WTC11 (cell line): ENCODE measurements around the gene ETS1. TPM values are rescaled to one million over a fixed set of nuclear protein-coding genes. Genes with fewer than 3 reads are reported as not detected.
A peak's percentile ranks its signal among the peaks of the same experiment; 100 is the strongest.

Experiments used
- ATAC-seq: fragments of 200-7000 bp; cut with Tn5 transposase; 2 replicates; pipeline ENCODE4 v1.10.0; 2021; ENCODE audit warnings: mild to moderate bottlenecking, moderate library complexity
- CTCF ChIA-PET: fragments of 300-600 bp; sonication (Branson Sonifier 250); formaldehyde crosslinking; loops from one replicate; lab custom pipeline; 2021; ENCODE audit warnings: antibody characterized with exemption; lab: Charles Lee
- POLR2A ChIA-PET: fragments of 350-600 bp; sonication (Branson Sonifier 250); formaldehyde crosslinking; loops from one replicate; lab custom pipeline; 2021; ENCODE audit warnings: antibody characterized with exemption; lab: Charles Lee
- DNase-seq: peaks from one replicate; pipeline ENCODE4 v3.0.0; 2021; ENCODE audit warnings: low spot score
- H3K27ac Mint-ChIP-seq: 2 replicates; pipeline ENCODE4 v1.8.0; 2021; ENCODE audit warnings: mixed read lengths
- H3K27me3 Mint-ChIP-seq: 2 replicates; pipeline ENCODE4 v1.8.0; 2021; ENCODE audit warnings: low read depth, mild to moderate bottlenecking, moderate library complexity, mixed read lengths
- H3K36me3 Mint-ChIP-seq: 2 replicates; pipeline ENCODE4 v1.8.0; 2021; ENCODE audit warnings: mixed read lengths
- H3K4me1 Mint-ChIP-seq: 2 replicates; pipeline ENCODE4 v1.8.0; 2022; ENCODE audit warnings: mixed read lengths
- H3K4me3 Mint-ChIP-seq: 2 replicates; pipeline ENCODE4 v1.8.0; 2021; ENCODE audit warnings: mild to moderate bottlenecking, moderate library complexity, mixed read lengths
- H3K9me3 Mint-ChIP-seq: 2 replicates; pipeline ENCODE4 v1.8.0; 2021; ENCODE audit warnings: mixed read lengths
- CBFB ChIP-seq: sonication (generic); formaldehyde crosslinking; IDR thresholded peaks from 2 replicates; pipeline ENCODE4 v1.8.1; 2022; ENCODE audit warnings: mild to moderate bottlenecking, low read depth, missing genetic modification reagents
- CREB1 ChIP-seq: sonication (generic); formaldehyde crosslinking; IDR thresholded peaks from 2 replicates; pipeline ENCODE4 v1.8.0; 2023; ENCODE audit warnings: mild to moderate bottlenecking, missing genetic modification reagents
- CREM ChIP-seq: sonication (generic); formaldehyde crosslinking; IDR thresholded peaks from 2 replicates; pipeline ENCODE4 v1.8.1; 2022; ENCODE audit warnings: mild to moderate bottlenecking, missing genetic modification reagents, moderate library complexity
- GABPB1 ChIP-seq: sonication (generic); formaldehyde crosslinking; IDR thresholded peaks from 2 replicates; pipeline ENCODE4 v1.8.1; 2023; ENCODE audit warnings: mild to moderate bottlenecking, missing genetic modification reagents
- MYBL2 ChIP-seq: sonication (generic); formaldehyde crosslinking; IDR thresholded peaks from 2 replicates; pipeline ENCODE4 v1.8.1; 2023; ENCODE audit warnings: mild to moderate bottlenecking, moderate library complexity, missing genetic modification reagents
- NFYB ChIP-seq: sonication (generic); formaldehyde crosslinking; conservative IDR thresholded peaks from 2 replicates; pipeline ENCODE4 v1.8.0; 2022; ENCODE audit warnings: low read depth, missing genetic modification reagents
- NR3C1 ChIP-seq: sonication (generic); formaldehyde crosslinking; conservative IDR thresholded peaks from 2 replicates; pipeline ENCODE4 v1.8.1; 2023; ENCODE audit warnings: low read depth, mild to moderate bottlenecking, missing genetic modification reagents
- PRRX2 ChIP-seq: fragments of 250-450 bp; sonication (Bioruptor Pico); IDR thresholded peaks from 2 replicates; pipeline ENCODE4 v1.8.0; 2021; ENCODE audit warnings: mild to moderate bottlenecking
- SOX15 ChIP-seq: fragments of 250-450 bp; sonication (Bioruptor Pico); IDR thresholded peaks from 2 replicates; pipeline ENCODE4 v1.9.0; 2021; ENCODE audit warnings: mild to moderate bottlenecking
- TEAD4 ChIP-seq: sonication (generic); formaldehyde crosslinking; IDR thresholded peaks from 2 replicates; pipeline ENCODE4 v1.8.0; 2022; ENCODE audit warnings: mild to moderate bottlenecking, missing genetic modification reagents
- ZNF219 ChIP-seq: sonication (generic); formaldehyde crosslinking; IDR thresholded peaks from 2 replicates; pipeline ENCODE4 v1.8.0; 2023; ENCODE audit warnings: missing genetic modification reagents, mild to moderate bottlenecking, borderline replicate concordance
- ZNF396 ChIP-seq: fragments of 250-450 bp; sonication (Bioruptor Pico); IDR thresholded peaks from 2 replicates; pipeline ENCODE4 v1.8.0; 2021; ENCODE audit warnings: mild to moderate bottlenecking, moderate library complexity, borderline replicate concordance
- total RNA-seq: library from RNA; stranded (reverse); gene quantifications from 3 replicates; pipeline ENCODE4 v1.2.3, GENCODE V29; 2021
- TF ChIP-seq, protein P1 (sequence below): sonication (generic); formaldehyde crosslinking; IDR thresholded peaks from 2 replicates; pipeline ENCODE4 v1.8.1; 2023; ENCODE audit warnings: mild to moderate bottlenecking, missing genetic modification reagents
- TF ChIP-seq, protein P2 (sequence below): sonication (generic); formaldehyde crosslinking; IDR thresholded peaks from 2 replicates; pipeline ENCODE4 v1.8.0; 2023; ENCODE audit warnings: mild to moderate bottlenecking, missing genetic modification reagents
- TF ChIP-seq, protein P3 (sequence below): fragments of 250-450 bp; sonication (Bioruptor Pico); IDR thresholded peaks from 2 replicates; pipeline ENCODE4 v2.1.2; 2022; ENCODE audit warnings: mild to moderate bottlenecking, moderate library complexity
- TF ChIP-seq, protein P4 (sequence below): sonication (generic); formaldehyde crosslinking; IDR thresholded peaks from 2 replicates; pipeline ENCODE4 v1.8.1; 2023; ENCODE audit warnings: mild to moderate bottlenecking, missing genetic modification reagents, moderate library complexity
- TF ChIP-seq, protein P5 (sequence below): sonication (generic); formaldehyde crosslinking; IDR thresholded peaks from 2 replicates; pipeline ENCODE4 v1.8.0; 2022; ENCODE audit warnings: mild to moderate bottlenecking, missing genetic modification reagents
- TF ChIP-seq, protein P6 (sequence below): sonication (generic); formaldehyde crosslinking; IDR thresholded peaks from 2 replicates; pipeline ENCODE4 v1.8.1; 2023; ENCODE audit warnings: mild to moderate bottlenecking, missing genetic modification reagents

ETS1 gene
- total RNA-seq, 1 experiment from 2014 or later = 33.1 TPM

DNA sequence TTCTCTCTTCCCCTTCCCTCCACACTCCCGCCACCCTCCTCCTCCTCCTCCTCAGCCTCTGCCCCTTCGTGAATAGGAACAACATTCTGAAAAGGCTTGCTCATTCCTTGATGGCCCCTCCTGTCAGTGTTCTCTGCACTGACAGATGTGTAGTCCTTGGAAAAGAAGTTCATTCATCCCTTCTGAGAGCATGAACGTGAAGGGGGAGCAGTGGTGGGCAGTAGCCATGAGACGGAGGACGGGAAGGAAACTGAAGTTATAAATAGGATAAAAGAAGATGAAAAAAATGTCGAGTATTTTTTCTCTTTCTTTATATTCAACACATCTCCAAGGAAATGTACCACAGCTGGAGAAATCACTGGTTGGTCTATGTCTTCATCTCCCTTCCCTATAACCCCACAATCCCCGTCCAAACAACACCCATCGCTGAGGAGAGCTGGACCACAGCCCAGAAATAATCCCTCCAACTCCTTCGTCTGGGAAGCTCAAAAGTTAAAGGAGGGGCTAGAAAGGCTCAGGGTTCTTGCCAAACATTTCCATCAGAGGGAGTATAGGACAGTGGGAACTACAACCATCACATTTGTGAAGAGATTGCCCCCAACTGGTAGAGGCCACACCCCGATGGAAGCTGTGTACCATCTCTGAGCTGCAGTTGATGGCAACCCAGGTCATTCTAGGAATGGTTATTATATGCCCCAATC, 33.5 kb downstream of the ETS1 start:
- Mint-ChIP-seq H3K36me3 (peaks cover 37% of the 10 kb centered on the region), H3K4me3 (no peak overlapping the region), H3K4me1 (peaks cover 36% of the 10 kb centered on the region), H3K27ac (no peak overlapping the region), H3K27me3 (peaks cover 54% of the 10 kb centered on the region), H3K9me3 (no peaks in the 10 kb centered on the region)
- POLR2A ChIA-PET = no interaction called here
- TF ChIP-seq ZNF219 (CRISPR knock-in tag) = no peak
- no peak for TF ChIP-seq ZNF396 (CRISPR knock-in tag)
- TF ChIP-seq, protein P1, sequence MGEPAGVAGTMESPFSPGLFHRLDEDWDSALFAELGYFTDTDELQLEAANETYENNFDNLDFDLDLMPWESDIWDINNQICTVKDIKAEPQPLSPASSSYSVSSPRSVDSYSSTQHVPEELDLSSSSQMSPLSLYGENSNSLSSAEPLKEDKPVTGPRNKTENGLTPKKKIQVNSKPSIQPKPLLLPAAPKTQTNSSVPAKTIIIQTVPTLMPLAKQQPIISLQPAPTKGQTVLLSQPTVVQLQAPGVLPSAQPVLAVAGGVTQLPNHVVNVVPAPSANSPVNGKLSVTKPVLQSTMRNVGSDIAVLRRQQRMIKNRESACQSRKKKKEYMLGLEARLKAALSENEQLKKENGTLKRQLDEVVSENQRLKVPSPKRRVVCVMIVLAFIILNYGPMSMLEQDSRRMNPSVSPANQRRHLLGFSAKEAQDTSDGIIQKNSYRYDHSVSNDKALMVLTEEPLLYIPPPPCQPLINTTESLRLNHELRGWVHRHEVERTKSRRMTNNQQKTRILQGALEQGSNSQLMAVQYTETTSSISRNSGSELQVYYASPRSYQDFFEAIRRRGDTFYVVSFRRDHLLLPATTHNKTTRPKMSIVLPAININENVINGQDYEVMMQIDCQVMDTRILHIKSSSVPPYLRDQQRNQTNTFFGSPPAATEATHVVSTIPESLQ (CRISPR knock-in tag) = no peak
- TF ChIP-seq CBFB = no peak
- TF ChIP-seq SOX15 (CRISPR knock-in tag) = no peak
- TF ChIP-seq TEAD4 (CRISPR knock-in tag) = no peak
- TF ChIP-seq NFYB (CRISPR knock-in tag) = no peak
- TF ChIP-seq CREB1 (CRISPR knock-in tag) = no peak
- TF ChIP-seq CREM (CRISPR knock-in tag) = no peak
- TF ChIP-seq, protein P2, sequence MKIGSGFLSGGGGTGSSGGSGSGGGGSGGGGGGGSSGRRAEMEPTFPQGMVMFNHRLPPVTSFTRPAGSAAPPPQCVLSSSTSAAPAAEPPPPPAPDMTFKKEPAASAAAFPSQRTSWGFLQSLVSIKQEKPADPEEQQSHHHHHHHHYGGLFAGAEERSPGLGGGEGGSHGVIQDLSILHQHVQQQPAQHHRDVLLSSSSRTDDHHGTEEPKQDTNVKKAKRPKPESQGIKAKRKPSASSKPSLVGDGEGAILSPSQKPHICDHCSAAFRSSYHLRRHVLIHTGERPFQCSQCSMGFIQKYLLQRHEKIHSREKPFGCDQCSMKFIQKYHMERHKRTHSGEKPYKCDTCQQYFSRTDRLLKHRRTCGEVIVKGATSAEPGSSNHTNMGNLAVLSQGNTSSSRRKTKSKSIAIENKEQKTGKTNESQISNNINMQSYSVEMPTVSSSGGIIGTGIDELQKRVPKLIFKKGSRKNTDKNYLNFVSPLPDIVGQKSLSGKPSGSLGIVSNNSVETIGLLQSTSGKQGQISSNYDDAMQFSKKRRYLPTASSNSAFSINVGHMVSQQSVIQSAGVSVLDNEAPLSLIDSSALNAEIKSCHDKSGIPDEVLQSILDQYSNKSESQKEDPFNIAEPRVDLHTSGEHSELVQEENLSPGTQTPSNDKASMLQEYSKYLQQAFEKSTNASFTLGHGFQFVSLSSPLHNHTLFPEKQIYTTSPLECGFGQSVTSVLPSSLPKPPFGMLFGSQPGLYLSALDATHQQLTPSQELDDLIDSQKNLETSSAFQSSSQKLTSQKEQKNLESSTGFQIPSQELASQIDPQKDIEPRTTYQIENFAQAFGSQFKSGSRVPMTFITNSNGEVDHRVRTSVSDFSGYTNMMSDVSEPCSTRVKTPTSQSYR (CRISPR knock-in tag) = no peak
- TF ChIP-seq, protein P3, sequence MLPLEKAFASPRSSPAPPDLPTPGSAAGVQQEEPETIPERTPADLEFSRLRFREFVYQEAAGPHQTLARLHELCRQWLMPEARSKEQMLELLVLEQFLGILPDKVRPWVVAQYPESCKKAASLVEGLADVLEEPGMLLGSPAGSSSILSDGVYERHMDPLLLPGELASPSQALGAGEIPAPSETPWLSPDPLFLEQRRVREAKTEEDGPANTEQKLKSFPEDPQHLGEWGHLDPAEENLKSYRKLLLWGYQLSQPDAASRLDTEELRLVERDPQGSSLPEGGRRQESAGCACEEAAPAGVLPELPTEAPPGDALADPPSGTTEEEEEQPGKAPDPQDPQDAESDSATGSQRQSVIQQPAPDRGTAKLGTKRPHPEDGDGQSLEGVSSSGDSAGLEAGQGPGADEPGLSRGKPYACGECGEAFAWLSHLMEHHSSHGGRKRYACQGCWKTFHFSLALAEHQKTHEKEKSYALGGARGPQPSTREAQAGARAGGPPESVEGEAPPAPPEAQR (CRISPR knock-in tag) = no peak
- TF ChIP-seq, protein P4, sequence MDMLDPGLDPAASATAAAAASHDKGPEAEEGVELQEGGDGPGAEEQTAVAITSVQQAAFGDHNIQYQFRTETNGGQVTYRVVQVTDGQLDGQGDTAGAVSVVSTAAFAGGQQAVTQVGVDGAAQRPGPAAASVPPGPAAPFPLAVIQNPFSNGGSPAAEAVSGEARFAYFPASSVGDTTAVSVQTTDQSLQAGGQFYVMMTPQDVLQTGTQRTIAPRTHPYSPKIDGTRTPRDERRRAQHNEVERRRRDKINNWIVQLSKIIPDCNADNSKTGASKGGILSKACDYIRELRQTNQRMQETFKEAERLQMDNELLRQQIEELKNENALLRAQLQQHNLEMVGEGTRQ (CRISPR knock-in tag) = no peak
- no peak for TF ChIP-seq PRRX2
- TF ChIP-seq, protein P5, sequence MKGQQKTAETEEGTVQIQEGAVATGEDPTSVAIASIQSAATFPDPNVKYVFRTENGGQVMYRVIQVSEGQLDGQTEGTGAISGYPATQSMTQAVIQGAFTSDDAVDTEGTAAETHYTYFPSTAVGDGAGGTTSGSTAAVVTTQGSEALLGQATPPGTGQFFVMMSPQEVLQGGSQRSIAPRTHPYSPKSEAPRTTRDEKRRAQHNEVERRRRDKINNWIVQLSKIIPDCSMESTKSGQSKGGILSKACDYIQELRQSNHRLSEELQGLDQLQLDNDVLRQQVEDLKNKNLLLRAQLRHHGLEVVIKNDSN (CRISPR knock-in tag) = no peak
- TF ChIP-seq MYBL2 (CRISPR knock-in tag) = no peak
- no peak for TF ChIP-seq NR3C1 (CRISPR knock-in tag)
- no peak for TF ChIP-seq GABPB1 (CRISPR knock-in tag)
- TF ChIP-seq, protein P6, sequence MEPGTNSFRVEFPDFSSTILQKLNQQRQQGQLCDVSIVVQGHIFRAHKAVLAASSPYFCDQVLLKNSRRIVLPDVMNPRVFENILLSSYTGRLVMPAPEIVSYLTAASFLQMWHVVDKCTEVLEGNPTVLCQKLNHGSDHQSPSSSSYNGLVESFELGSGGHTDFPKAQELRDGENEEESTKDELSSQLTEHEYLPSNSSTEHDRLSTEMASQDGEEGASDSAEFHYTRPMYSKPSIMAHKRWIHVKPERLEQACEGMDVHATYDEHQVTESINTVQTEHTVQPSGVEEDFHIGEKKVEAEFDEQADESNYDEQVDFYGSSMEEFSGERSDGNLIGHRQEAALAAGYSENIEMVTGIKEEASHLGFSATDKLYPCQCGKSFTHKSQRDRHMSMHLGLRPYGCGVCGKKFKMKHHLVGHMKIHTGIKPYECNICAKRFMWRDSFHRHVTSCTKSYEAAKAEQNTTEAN (CRISPR knock-in tag) = no peak
- CTCF ChIA-PET = interaction anchor here (0.7 to 2.7 kb wide), 17 partner anchors 9 to 381 kb away, joined by 3 to 15 read pairs (median 4); no protein-coding TSS in a partner anchor
- DNase-seq = no peak
- ATAC-seq = 0 out of 2 replicates have a peak, but pooled peaks have one; percentile 9
